Amniotic stem cell (primary cell): ENCODE results near the gene ZNF787.
A peak's percentile ranks its signal among the peaks of the same experiment; 100 is the strongest.
"Not testable (repeated sequence)": the region's sequence is repeated elsewhere in the genome, so short reads cannot be mapped to it uniquely, and the experiment has no call there.

Experiments
- DNase-seq: peaks from one replicate; lab custom pipeline; 2025; lab: John Stamatoyannopoulos, UW

The ZNF787 gene

DNA sequence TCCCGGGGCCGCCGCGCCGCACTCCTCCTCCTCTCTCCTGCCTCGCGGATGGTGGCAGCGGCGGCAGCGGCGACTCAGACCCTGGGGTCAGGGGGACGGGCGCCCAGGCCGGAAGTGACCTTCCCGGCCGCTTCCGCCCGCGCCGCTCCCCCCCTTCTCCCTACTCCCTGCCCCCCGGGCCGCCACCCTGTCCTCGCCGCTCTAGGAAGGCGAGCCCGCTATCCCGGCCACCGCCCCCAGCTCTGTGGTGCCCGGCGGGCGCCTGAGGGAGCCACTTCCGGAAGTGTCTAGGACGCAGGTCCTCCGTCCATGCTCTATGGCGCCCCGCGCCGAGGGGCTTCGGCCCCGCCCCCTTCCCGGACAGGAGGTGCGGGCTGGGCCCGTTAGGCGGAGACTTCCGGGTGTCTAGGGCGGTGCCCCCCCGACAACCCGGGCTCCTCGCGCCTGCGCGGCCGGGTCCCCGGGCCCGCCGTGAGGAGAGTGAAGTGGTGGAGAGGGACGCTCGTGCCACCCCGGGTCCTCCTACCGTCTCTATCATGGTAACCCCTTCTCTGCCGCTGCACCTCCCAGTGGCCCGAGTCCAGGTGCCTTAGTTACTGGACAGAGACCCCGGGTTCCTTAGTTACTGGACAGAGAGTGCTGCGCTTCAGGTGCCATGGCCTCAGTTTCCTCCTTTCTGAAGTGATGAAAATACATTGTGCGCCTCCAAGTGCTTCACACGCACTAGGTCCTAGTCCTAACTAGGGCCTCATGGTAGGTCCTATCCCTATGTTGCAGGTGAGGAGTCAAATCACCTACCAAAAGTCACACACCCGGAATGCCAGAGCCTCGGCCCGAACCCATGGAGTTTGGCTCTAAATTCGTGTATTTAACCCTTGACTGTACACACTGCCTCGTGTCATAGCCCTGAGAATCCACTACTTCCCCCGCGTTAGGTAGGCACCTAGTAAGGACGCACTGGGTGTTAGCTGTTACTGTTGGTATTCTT is at the start of gene ZNF787:
ZNF787 (minus strand) TSS at position 116 of the 988 bp plus-strand sequence. CDS start 18,078 bp downstream, outside the sequence.
- DNase-seq, result peak; percentile 92

DNA sequence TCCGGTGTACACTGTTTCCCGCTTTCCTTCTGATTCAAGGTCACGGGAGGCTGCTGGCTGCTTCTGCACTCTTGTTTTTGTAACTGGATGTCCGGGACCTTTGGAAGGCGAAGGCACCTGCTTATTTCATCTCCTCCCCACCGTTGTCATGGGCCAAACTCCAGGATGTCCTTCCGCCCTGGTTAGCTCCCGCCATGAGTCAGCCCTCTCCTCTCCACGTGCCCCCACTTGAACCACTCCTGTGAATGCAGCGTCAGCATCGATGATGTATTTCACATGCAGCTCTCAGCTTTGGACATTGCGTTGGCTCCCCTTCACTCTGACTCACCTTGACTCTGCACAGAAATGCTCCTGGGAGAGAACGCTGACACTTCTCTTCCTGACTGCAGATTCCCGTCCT is 49.2 kb upstream of the ZNF787 start:
- no peak for DNase-seq

DNA sequence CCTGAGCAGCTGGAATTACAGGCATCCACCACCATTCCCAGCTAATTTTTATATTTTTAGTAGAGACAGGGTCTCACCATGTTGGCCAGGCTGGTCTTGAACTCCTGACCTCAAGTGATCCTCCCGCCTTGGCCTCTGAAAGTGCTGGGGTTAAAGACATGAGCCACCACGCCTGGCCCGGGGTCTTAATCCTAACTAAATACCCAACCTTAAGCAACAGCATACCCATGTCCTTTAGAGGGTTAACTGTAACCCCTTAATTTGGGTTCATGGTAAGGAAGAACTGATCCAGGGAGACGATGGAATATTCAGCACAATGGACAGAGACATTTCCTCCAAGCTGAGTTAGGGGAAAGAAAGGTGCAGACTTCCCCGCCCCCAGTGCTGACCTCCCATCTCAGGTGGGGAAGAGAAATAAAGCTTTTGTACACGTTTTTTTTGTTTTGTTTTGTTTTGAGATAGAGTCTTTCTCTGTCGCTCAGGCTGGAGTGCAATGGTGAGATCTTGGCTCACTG is 46.0 kb upstream of the ZNF787 start:
- DNase-seq, result no peak

DNA sequence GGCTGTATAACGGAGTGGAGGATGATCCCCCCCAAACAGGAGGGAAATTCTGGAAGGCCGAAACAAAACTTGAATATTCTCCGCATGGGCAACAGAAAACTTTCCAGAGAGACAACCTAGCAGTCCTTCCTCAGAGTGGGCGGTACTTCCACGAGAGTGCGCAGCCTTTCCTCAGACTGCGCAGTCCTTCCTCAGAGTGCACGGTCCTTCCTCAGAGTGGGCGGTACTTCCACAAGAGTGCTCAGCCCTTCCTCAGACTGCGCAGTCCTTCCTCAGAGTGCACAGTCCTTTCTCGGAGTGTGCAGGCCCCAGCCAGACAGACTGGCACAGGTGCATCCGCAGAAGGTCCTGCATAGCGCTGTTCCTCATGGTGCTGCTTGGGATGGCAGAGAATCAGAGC is 42.0 kb upstream of the ZNF787 start:
- no peak for DNase-seq

DNA sequence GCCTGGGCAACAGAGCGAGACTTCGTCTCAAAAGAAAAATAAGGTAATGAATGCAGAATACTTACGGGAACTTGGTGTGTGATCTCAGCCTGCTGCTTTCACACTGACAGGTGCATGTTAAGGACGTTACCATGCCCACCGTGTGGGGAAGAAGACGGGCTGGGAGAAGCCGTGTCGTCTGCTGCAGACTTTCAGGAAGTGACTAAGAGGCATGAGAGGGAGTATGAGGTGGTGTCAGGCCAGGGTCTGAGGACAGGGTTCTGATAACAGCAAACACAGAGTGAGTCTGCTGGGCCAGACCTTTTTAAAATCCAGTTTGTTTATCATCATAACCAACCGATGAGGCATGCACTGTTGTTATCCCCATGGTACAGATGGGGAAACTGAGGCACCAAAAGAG is 41.2 kb upstream of the ZNF787 start:
- no peak for DNase-seq

DNA sequence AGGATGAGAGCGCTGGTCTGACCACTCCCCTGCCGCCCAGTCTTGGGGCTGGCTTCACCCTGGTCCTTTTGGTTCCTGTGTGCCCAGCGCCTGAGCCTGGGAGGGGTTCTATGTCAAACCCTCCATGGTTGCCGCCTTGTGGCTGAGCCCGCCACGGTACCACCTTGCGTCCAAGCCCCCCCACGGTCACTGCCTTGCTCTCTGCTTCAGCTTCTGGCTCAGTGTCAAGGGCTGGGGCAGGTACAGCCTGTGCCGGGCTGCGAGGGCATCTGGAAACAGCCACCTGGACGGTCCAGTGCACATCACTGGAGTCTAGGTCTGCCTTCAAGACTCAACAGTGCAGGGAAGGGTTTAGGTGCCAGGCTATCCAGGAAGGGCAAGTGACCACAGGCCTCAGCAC is 40.4 kb upstream of the ZNF787 start:
- DNase-seq, result no peak

DNA sequence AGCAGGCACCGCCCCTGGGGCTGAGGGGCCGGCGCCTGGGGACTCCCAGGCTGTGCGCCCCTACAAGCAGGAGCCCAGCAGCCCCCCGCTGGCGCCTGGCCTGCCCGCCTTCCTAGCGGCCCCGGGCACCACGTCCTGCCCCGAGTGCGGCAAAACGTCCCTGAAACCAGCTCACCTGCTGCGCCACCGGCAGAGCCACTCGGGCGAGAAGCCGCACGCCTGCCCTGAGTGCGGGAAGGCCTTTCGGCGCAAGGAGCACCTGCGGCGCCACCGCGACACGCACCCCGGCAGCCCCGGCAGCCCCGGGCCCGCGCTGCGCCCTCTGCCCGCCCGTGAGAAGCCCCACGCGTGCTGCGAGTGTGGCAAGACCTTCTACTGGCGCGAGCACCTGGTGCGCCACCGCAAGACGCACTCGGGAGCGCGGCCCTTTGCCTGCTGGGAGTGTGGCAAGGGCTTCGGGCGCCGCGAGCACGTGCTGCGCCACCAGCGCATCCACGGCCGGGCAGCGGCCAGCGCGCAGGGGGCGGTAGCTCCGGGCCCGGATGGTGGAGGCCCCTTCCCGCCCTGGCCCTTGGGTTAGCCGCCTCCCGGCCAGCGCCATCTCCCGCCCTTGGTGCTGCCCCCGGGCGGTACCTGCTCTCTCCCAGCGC is 38.7 kb upstream of the ZNF787 start:
- no peak for DNase-seq

DNA sequence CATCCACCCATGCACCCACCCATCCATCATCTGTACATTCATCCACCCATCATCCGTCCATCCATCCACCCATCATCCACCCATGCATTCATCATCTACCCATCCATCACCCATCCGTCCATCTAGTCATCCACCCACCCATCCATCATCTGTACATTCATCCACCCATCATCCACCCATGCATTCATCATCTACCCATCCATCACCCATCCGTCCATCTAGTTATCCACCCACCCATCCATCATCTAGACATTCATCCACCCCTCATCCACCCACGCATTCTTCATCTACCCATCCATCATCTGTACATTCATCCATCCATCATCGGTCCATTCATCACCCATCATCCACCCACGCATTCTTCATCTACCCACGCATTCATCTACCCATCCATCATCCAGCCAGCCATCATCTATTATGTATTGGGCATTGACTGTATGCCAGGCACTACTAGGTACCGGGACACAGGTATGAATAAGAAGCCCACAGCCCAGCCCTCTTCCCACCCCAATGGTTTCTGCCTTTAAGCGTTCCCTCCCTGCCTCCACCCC is 38.0 kb upstream of the ZNF787 start:
- DNase-seq, result no peak

DNA sequence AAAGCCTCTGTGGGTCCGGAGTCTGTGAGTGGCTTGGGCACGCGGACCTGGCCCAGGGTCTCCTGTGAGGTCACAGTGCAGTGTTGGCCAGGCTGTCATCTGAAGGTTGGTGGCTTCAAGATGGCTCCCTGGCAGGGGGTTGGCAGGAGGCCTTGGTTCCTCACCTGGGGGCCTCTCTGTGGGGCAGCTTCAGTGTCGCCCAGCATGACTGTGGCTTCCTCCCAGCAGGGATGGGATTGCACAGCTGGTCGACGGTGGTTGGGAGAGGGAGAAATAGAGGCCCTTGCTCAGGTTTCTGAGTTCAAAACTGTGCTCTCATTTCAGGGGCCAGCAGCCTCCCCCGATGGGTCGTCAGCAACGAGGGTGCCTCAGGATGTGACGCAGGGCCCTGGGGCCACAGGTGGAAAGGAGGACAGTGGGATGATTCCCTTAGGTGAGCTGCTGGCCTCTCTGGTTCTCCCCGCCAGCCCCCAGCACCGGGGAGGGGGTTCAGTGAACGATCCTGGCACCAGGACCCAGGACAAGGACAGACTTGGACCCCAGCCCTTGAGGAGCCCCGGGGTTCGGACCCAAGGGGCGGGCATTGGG is 37.2 kb upstream of the ZNF787 start:
- DNase-seq, result no peak

DNA sequence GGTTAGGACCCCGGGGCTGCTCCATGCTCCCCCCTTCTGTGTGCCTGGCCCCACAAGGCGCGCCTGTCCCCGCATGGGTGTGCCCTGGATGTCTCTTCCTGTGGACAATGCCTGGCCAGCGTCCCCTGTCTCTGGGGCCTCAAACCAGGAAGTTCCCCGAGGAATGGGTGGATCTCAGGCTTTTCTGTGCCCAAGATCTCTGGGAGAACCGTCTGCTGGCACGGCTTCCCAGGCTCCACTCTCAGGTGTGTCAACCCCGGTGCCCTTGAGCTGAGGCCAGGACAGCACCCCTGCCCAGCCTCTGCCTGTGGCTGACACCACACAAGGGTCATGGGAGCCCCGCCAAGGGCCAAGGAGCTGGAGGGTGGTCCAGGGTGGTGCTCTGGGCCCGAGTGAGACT is 35.7 kb upstream of the ZNF787 start:
- DNase-seq, result no peak

DNA sequence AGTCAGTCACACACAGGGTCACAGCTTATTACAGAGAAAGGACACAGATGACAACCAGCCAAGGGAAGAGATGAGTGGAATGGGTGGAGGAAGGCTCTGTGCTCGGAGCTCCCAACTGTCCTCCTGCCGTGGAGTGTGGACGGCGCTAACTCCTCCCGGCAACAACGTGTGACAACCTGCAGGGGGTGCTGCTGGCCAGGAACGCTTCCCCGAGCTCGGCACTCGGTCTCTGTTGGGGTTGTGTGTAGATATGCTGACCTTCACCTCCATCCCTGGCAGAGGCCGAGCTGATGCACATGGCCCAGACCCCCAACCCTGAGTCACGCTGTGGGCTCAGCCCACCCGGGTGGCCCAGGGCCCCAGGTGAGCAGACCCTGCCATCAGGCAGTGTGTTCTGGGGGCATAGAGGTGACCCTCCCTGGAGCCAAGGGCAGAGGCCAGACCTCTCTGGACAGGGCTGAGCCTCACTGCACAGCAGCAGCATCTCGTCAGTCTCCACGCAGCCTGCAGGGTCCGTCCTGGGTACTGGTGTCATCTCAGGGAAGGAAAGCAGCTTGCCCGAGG is 34.1 kb upstream of the ZNF787 start:
- DNase-seq, result no peak

DNA sequence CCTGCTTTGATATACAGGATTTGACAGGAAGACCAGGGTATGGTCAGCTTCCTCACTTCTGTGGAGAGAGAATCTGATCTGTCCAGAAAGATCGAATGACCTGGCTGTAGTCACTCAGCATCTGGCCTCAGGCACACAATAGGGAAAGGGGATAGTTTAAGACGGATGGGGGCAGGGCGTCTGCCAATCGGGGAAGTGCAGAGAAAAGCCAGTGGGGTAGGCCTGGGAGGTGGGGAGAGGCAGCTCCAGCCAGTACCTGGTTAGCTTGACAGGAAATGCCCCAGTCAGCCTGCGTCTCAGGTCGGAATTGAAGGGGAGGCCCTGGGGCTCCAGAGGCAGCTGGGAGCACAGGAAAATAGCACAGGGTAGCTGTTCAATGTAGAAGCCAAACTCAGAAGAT is 32.4 kb upstream of the ZNF787 start:
- no peak for DNase-seq

DNA sequence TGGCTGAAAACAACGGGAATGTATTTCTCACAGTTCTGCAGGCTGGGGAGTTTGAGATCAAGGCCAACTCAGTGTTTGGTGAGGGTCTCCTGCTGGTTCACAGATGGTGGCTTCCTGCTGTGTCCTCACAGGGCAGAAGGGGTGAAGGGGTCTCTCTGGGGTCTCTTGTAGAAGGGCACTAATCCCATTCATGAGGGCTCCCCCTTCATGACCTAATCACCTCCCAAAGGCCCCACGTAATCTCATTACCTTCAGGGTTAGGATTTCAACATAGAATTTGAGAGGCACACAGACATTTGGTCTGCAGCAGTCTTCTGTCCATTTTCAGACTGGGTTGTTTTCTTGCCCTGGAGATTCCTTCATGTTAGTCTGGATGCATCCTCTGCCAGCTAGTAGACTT is 31.5 kb upstream of the ZNF787 start:
- DNase-seq, result no peak

DNA sequence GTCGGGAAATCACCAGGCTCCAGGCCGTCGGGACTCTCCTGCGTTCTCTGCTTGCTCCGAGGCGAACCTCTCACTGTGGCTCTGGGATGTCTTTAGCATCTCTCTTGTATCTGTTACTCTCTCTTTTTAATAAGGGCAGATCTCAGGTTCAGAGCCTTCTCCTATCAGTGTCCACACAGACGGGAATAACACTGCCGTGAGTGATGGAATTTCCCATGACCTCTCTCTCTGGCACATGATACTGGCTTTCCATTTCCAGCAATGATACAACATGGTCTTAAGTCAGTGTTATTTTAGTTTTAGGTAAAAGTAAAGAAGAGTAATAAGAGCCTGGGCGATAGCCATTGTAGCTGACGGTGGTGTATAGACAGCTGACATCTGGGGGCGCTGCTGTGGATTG is 29.3 kb upstream of the ZNF787 start:
- no peak for DNase-seq

DNA sequence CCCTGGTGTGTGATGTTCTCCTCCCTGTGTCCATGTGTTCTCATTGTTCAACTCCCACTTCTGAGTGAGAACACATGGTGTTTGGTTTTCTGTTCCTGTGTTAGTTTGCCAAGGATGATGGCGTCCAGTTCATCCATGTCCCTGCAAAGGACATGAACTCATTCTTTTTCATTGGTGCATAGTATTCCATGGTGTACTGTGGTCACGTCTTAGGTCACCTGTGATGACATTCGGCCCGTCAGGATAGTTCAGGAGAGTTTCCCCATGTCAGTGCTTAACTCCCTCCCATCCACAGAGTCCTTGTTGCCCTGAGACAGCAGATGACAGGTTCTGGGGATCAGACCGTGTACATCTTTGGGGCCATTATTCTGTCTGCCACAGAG is 28.6 kb upstream of the ZNF787 start:
- no peak for DNase-seq

DNA sequence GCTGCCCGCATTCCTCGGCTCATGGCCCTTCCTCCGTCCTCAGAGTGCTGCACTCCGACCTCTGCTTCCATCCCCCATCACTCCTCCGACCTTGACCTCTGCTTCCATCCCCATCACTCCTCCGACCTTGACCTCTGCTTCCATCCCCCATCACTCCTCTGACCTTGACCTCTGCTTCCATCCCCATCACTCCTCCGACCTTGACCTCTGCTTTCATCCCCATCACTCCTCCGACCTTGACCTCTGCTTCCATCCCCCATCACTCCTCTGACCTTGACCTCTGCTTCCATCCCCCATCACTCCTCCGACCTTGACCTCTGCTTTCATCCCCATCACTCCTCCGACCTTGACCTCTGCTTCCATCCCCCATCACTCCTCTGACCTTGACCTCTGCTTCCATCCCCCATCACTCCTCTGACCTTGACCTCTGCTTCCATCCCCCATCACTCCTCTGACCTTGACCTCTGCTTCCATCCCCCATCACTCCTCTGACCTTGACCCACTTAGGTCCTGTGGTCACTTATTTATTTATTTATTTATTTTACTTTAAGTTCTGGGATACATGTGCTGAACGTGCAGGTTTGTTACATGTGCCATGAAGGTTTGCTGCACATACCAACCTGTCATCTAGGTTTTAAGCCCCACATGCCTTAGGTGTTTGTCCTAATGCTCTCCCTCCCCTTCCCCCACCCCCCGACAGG is 28.0 kb upstream of the ZNF787 start:
- DNase-seq, result not testable (repeated sequence)

DNA sequence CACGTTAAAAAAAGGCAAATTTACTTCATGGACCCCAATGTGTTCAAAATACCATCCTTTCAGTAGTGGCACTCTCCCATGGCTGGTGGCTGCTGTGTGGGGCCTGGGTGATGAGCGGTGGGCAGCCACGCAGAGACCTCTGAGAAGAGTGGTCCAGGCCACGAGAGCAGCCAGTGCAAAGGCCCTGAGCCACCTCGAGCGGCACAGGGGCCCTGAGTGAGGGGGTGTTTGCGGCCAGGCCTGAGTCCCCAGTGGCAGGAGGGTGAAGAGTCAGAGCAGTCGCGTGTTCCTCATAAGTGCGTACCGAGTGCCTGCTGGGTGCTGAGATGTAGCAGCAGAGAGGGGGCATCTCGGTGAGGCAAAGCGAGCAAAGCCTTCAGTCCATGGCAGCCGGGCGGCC is 27.0 kb upstream of the ZNF787 start:
- no peak for DNase-seq

DNA sequence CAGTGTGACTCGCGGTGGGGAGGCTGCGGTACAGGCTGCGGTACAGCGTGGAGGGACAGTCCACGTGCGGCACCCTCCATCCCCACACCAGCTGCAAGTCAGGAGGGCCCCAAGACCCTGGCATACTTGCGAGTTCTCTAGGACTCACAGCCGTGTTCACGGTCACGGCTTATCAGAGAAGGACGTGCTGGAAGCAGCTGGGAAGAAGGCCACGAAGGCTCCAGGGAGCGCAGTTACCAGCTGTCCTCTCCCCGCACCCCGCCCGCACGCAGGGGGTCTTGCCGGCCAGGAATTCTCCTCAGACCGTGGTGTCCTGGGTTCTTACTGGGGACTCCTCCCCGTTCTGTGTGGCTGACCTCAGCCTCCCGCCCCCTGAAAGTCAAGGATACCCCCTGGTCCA is 26.2 kb upstream of the ZNF787 start:
- DNase-seq, result no peak

DNA sequence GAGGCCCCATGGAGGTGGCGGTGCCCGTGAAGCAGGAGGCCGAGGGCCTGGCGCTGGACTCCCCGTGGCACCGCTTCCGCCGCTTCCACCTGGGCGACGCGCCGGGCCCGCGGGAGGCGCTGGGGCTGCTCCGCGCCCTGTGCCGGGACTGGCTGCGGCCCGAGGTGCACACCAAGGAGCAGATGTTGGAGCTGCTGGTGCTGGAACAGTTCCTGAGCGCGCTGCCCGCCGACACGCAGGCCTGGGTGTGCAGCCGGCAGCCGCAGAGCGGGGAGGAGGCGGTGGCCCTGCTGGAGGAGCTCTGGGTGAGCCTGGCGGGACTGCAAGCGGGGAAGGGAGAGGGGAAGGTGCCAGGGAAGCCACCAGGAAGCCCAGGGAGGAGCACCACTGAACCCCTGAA is 25.8 kb upstream of the ZNF787 start:
- DNase-seq, result no peak

DNA sequence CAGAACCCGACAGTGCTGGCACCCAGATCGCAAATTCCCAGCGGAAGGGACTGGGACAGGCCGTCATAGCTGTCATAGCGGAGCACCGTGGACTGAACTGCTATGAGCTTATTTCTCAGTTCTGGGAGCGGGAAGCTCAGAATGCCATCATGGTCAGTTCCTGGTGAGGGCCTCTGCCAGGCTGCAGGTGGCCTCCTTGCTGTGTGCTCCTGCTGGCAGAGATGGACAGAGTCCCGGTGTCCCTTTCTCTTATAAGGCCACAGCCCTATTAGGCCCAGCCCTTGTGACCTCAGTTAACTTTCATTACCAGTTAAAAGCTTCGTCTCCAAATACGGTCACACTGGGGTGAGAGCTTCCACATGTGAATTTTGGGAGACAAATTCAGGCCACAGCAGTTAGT is 24.6 kb upstream of the ZNF787 start:
- no peak for DNase-seq

DNA sequence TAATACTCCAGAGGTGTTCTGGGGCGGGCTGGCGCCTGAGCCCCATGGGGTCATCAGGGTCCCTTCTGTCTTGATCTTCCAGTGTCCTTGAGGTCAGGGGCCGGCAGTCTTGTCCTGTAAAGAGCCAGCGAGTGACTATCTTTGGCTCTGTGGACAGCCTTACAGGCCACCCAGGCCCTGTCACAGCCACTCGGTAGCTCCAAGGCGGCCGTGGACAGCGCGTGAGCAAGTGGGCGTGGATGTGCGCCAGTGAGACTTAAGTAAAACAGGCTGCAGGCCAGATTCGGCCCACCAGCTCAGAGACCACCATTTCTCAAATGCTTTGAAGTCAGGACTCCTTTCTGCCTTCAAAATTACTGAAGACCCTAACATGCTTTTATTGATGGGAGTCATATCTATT is 23.7 kb upstream of the ZNF787 start:
- no peak for DNase-seq

DNA sequence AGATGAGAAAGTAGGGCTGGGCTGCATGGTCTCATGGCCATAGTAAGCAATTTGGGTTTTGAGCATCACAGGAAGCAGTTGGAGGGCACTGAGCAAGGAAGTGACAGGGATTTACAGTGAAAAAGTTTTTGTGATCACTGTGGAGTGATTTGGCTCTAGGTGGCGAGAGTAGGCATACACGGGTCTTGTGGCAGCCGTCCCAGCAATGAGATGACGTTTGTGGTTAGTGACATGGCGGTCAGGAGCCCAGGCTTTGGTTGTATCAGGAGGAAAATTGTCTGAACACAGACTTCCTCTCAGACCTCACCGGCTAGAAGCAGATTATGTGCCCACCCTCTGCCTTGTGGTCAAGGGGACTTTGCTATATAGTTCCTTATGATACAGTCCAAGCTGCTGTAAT is 23.3 kb upstream of the ZNF787 start:
- no peak for DNase-seq
